HG03354 (cell line): Measurements from ENCODE around the gene CD86.
A peak's percentile ranks its signal among the peaks of the same experiment; 100 is the strongest.

Experiments
- ATAC-seq: cut with Tn5 transposase; IDR thresholded peaks from one replicate; pipeline ENCODE4 v1.9.1; 2021; ENCODE audit warnings: mild to moderate bottlenecking; ENCODE audit not compliant: unreplicated experiment, poor library complexity, severe bottlenecking

The CD86 gene

GRCh38 chr3:122052968-122053367, 2.2 kb upstream of the CD86 start:
- peak; percentile 65 for ATAC-seq

- ATAC-seq, result no peak
Observed at GRCh38 chr3:122057671-122058070, 2.5 kb downstream of the CD86 start.

- no peak for ATAC-seq
Observed at GRCh38 chr3:122058294-122058693, 3.1 kb downstream of the CD86 start.

GRCh38 chr3:122060040-122060698, 5.0 kb downstream of the CD86 start:
- no peak for ATAC-seq

- no peak for ATAC-seq
Observed at GRCh38 chr3:122063908-122064307, 8.7 kb downstream of the CD86 start.

- no peak for ATAC-seq
Observed at GRCh38 chr3:122064326-122064725, 9.2 kb downstream of the CD86 start.

GRCh38 chr3:122066331-122067213, 11.4 kb downstream of the CD86 start:
- peak; percentile 11 for ATAC-seq

GRCh38 chr3:122067214-122067550, 12.0 kb downstream of the CD86 start:
- peak; percentile 65 for ATAC-seq

GRCh38 chr3:122067588-122068240, 12.6 kb downstream of the CD86 start:
- peak; percentile 51 for ATAC-seq

- peak; percentile 61 for ATAC-seq
Observed at GRCh38 chr3:122074621-122075265, 19.6 kb downstream of the CD86 start.

- ATAC-seq, result peak; percentile 10
Observed at GRCh38 chr3:122076491-122077292, 21.5 kb downstream of the CD86 start.

- peak; percentile 51 for ATAC-seq
Observed at GRCh38 chr3:122077293-122078234, 22.4 kb downstream of the CD86 start.

- no peak for ATAC-seq
Observed at GRCh38 chr3:122078235-122078935, 23.2 kb downstream of the CD86 start.

- no peak for ATAC-seq
Observed at GRCh38 chr3:122079524-122080206, 24.5 kb downstream of the CD86 start.

GRCh38 chr3:122080207-122080587, 25.0 kb downstream of the CD86 start:
- ATAC-seq, result no peak

- no peak for ATAC-seq
Observed at GRCh38 chr3:122081543-122082247, 26.5 kb downstream of the CD86 start.

GRCh38 chr3:122082357-122082756, 27.2 kb downstream of the CD86 start:
- ATAC-seq, result no peak
